H1 (cell line): Measurements from ENCODE around the gene FRMD3. TPM values are rescaled to one million over a fixed set of nuclear protein-coding genes. Genes with fewer than 3 reads are reported as not detected.

Experiments
- CHD7 ChIP-seq: fragments of 300-600 bp; sonication (generic); IDR thresholded peaks from 2 replicates; pipeline ENCODE4 v1.7.1; 2012; ENCODE audit warnings: low read length, moderate library complexity, mild to moderate bottlenecking, inconsistent platforms; ENCODE audit not compliant: insufficient replicate concordance
- RBBP5 ChIP-seq: IDR thresholded peaks from 2 replicates; pipeline ENCODE4 v1.7.1; 2012; ENCODE audit warnings: low read depth, mild to moderate bottlenecking, inconsistent platforms, low read length, moderate library complexity, borderline replicate concordance
- polyA plus RNA-seq, 7 experiments: library from polyadenylated mRNA; depleted of rRNA in 3 of 7; stranded (reverse) in 5 of 7; unstranded in 2 of 7; fragments of >200 nt in 5 of 7; fragments of 200-250 nt in 2 of 7; gene quantifications; 1 replicate in 5 of 7; 2 replicates in 1 of 7; 4 replicates in 1 of 7; pipeline versions ENCODE4 v1.2.1 to v1.2.3, GENCODE V29; 2011 to 2013; ENCODE audit warnings: missing spikeins in 2 of 7, mixed read lengths in 2 of 7
- total RNA-seq: library from RNA; stranded (reverse); fragmentation: NEBNext Ultra II Directional; extraction: Animal tissue kit (Norgen Biotek cat#: 25700); gene quantifications from 2 replicates; pipeline ENCODE4 v1.2.1, GENCODE V29; 2021

The FRMD3 gene
- total and polyA plus RNA-seq, 2 of the 8 experiments (the other 6 are each of a cell fraction or from before 2014, with no cell fraction given) = 0.15 to 1.4 TPM

DNA sequence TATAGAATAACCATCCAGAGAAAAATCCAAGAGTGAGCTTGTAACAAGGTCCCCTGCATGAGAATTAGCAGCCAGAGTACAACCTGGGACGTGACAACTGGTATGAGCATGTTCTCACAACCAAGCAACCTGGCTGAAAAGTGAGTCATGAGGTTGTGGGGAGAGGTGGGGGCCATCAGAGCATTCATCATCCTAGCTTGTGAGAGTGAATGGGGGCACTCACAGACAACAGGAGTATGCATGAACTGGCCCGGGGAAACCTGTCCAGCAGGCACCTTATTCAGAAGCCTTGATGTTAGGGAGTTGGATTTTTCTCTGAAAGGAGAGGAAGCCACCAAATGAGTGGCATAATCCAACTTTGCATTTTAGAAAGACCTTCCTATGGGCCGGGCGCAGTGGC lies 113.0 kb downstream of the FRMD3 start (continued):
- TF ChIP-seq CHD7 (no peak), RBBP5 (no peak)
